Activated CD8-positive, alpha-beta memory T cell treated with anti-CD3 and anti-CD28 coated beads, Interleukin-2, amount 50 U/mL, for 24 hours (primary cell): ENCODE results near the gene BPHL.
"Not testable (repeated sequence)": the region's sequence is repeated elsewhere in the genome, so short reads cannot be mapped to it uniquely, and the experiment has no call there.

ENCODE experiments used
- DNase-seq: peaks from one replicate; pipeline ENCODE4 v3.0.0-alpha.2; 2020; ENCODE audit errors: extremely low read depth

The BPHL gene

DNA sequence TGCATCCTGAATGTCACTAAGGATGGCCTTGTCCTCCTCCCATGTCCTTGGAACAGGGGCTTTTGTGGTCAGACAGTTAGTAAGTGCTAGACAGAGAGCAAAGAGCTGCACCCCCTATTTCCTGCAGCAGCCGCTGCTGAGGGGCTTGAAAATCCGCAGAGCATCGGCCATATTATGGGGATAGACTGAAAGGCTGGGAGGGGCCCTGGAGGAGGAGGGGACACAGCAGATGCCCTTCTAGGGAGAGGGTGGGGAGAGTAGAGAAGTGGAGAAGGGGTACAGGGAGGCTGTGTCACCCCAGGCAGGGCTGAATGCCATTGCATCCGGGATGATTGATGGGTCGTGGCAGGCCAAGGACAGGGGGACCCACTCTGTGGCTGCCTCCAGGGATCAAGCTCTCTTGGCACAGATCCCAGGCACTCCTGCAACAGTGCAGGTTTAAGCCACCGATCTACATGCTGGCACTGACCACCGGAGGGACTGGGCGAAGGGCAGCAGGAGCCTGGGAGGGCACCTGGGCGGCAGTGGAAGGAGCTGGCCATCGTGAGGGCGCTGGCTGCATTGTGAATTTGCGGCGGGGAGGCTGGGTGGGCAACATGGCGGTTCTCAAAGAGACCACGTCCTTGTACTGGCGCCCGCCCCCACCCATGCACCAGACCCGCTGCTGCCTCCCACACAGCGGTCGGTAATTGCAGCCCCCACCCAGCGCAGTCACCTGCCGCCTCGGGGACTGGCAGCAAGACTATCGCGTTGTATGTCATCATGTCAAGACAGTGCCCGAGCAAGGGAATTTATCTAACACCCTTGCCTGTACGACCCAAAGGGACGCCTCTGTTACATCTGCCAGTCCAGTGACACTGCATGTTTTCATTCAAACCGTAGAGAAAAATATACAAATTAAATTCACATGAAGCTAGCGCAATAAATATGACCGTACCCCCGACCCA lies 37.9 kb downstream of the BPHL start:
- not testable (repeated sequence) for DNase-seq

DNA sequence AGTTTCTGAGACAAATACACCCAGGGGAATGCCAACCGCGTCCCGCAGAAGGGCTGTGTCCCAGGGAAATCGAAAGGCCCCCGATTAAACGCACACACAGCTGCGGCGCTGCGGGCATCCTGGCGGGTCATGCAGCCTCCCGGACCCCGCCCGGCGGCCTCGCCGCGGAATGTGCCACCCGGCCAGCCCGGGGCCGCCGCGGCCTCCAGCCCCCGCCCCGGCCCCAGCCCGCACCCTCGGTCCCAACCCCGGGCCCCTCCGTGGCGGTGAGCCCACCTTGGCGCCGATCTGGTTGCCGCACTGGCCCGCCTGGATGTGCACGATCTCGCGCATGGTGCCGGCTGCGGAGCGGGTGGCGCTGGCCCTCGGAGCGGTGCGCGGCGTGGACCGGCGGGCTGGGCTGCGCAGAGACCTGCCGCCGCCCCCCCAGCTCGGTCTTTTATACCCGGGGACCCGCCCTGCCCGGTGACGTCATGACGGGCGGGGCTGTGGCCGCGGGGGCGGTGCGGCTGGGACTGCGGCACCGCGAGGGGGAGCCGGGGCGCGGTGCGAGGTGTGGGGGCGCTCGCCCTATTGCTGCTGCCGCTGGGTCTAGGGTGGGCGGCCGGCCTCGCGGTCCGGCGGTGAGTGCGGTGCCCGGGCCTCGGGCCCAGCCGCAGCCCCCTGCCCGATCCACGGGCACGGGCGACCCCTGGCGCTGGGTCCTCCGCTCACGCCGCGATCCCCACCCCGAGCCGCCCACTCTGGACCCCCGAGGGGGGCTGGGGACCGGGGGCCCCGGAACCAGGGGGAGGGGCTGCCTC lies 38.8 kb downstream of the BPHL start, which contains the start of gene TUBB2A:
TSS of gene TUBB2A (minus strand) at position 414 of the 803 bp plus-strand sequence. CDS start at position 333, 81 bp downstream.
- DNase-seq = peak; percentile 39

DNA sequence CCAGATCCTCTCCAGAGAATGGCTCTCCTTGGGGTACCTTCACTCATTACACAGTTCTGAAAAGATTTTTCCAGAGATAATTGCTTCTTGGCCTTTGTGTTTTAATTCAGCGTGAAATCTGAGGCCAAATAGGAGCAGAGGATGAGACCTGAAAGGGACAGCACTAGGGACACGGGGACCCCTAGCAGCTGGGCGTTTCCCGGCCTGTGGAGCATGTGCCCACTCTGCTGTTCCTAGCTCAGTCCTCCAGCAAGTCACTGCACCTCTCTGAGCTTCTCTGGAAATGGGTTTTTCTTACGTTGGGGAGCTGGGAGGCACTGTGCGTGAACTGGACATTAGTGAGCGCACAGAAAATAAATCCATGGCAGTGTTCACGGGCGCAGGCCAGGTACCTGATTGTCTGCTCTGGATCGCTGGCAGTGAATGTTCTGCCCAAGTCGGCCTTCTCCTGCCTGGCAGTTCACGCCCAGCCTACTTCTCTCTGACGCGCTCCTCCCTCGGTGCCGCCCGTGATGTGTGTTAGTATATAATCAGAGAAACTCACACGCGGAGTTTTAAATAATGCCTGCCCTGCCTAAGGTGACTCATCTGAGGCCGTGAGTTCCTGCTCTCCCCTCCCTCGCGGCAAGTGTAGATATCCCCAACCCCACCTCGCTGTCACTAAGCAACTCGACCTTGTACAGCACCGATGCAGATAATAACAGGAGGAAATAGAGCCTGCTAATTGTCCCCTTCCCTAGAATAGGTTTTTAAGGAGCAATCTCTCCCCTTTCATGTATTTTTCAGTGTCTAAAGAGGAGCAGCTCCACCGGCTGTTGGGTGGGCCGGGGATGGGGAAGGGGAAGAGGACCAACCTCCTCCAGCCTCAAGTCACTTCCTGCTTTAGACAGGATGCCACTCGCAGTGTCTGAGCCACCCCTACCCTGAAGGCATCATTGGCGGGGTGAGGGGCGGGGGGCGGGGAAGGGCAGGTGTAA lies 41.6 kb downstream of the BPHL start:
- peak; percentile 23 for DNase-seq

DNA sequence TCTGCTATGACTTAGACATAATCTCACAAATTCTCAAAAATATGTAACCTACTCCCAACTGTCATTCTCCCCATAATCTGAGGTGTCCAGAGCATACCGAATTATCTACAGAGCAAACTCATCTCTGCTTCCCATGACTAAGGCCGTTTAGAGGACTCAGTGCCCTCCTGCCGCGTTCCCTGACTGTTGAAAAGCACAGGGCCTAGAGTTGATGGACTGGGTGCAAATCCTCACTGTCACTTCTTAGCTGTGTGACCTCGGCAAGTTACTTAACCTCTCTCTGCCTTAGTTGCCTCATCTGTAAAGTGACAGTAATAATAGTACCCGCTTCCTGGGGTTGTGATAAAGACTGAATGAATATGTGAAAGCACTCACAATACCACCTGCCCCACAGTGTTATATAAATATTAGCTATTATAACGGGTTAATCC lies 43.6 kb downstream of the BPHL start:
- DNase-seq = no peak

DNA sequence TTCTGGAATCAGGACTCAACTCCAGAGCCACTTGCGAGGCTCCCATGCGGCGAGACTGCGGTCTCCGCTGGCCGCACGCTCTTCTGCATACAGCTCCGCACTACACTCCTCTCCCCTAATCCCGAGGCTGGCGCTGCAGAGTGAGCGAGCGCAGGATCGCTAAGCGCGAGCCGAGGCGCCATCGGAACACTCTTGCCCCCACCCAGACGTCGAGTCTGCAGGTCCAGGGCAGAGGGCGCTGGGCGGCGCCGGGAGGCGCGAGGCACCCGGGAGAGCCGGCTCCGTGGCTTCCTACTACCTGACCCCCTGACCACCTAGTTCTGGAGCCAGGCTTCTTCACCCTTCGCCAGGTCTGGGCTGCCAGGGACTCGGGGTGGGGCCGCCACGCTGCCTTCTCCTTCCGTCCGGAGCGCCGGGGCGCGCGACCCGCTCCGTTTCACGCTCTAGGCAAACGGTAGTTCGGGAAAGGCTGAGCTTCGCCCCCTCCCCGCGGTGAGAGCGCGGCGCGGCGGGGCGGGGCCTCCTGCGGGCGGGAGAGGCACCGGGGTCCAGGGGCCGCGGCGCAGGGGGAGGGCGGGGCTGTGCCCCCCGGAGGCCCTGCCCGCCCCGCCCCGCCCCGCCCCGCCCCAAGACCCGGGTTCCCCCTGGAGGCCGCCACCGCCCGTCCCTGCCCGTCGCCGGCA lies 44.2 kb downstream of the BPHL start:
- DNase-seq = no peak

DNA sequence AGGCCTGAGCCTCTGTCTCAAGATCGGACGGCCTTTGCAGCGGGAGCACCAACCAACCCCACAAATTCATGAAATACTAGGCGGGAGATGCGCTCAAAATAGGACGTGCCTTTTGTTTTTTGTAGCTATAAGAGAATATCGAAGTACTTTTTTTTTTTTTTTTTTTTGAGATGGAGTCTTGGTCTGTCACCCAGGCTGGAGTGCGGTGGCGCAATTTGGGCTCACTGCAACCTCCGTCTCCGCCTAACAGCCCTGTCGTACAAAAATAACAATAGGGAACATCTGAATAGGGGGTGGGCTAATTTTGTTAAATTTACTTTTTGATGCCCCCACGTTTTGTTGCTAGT lies 44.7 kb downstream of the BPHL start:
- DNase-seq = no peak

DNA sequence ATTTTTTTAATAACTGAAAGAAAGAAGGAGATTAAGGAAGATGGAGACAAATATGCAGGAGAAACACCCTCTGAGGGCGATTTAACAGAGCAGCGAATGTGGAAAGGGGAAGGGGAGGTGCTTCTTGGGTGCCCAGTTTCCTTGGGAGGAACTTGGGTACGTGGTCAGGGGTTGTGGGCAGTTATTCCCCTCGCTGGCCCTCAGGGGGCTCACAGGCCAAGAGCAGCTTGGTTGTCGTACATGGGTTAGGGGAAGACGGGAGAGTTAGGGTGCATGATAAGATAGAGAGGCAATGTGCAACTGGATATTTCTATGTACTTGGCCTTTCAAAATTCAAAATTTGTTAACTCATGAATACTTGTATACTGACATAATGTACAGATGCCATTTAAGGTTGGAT lies 45.9 kb downstream of the BPHL start:
- DNase-seq = no peak

DNA sequence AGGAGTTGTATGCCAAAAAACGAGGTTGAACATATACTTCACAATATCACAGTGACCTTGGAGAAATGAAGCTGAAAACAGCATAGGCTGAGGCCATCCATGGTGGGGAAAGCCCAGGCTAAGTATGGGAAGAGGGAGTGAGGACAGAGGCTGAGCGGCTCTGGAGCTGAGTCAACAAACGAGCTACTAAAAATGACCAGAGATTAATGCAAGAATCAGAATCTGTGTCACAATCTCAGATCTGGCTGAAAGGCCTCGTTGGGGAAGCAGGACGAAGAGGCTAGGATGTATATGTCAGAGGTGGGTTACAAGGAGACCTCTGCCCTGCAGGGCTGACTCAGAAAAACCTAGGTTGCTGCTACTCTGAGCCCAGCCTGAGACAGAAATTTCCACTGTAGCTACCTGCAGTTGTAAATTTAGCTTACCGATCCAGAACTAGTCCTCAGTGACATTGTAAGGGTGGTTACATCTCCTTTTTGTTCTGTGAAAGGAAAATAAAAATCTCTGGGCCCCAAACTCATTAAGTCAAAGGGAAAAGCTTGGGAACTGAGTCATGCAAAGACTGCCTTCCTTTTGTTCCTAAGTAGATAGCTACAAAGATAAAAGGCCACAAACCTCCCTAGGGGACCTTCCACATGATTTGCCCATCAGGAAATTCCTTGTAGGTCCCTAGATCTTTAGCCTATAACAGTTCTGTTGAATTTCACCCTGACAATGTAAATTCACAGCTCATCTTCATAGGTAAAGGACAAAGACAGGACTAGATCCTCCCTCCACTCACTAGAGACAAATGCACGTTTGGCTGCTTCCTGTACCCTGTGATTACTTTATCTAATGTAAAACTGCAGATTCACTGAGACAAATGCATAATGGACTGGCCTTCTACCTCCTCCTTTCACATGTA lies 47.4 kb downstream of the BPHL start:
- DNase-seq = no peak

DNA sequence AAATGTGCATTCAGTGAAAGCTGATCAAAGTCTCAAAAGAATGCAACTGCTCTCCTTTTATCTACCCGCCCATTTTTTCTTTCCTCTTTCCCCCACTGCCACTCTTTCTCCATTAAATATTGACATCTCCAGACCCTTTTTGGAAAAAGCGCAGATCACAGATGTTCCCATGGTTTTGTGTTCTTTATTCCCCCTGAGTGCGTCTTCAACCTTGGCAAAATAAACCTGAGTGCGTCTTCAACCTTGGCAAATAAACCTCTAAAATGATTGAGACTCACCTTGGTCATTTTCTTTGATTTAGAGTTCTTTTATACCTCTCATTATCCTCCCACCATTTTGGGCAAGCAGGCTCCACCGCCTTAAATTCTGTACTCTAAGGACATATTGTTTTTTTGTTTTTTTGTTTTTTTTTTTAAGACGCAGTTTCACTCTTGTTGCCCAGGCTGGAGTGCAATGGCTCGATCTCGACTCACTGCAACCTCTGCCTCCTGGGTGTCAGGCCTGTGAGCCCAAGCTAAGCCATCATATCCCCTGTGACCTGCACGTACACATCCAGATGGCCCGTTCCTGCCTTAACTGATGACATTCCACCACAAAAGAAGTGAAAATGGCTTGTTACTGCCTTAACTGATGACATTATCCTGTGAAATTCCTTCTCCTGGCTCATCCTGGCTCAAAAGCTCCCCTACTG lies 48.2 kb downstream of the BPHL start:
- not testable (repeated sequence) for DNase-seq

DNA sequence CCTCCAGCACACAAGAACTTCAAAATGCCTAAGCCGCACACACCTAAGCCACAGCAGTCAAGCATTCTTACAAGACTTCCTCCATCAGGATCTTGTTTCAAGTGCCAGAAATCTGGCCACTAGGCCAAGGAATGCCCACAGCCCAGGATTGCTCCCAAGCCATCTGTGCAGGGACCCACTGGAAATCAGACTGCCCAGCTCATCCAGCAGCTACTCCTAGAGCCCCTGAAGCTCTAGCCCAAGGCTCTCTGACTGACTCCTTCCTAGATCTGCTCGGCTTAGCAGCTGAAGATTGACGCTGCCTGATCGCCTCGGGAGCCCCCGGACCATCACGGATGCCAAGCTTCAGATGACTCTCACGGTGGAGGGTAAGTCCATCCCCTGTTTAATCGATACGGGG lies 49.5 kb downstream of the BPHL start:
- not testable (repeated sequence) for DNase-seq

DNA sequence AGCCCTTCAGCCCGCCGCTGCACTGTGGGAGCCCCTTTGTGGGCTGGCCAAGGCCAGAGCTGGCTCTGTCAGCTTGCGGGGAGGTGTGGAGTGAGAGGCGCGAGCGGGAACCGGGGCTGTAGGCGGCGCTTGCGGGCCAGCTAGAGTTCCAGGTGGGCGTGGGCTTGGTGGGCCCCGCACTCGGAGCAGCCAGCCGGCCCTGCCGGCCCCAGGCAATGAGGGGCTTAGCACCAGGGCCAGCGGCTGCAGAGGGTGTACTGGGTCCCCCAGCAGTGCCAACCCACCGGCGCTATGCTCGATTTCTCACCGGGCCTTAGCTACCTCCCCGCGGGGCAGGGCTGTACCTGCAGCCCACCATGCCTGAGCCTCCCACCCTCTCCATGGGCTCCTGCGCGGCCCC lies 52.2 kb downstream of the BPHL start:
- DNase-seq = not testable (repeated sequence)

DNA sequence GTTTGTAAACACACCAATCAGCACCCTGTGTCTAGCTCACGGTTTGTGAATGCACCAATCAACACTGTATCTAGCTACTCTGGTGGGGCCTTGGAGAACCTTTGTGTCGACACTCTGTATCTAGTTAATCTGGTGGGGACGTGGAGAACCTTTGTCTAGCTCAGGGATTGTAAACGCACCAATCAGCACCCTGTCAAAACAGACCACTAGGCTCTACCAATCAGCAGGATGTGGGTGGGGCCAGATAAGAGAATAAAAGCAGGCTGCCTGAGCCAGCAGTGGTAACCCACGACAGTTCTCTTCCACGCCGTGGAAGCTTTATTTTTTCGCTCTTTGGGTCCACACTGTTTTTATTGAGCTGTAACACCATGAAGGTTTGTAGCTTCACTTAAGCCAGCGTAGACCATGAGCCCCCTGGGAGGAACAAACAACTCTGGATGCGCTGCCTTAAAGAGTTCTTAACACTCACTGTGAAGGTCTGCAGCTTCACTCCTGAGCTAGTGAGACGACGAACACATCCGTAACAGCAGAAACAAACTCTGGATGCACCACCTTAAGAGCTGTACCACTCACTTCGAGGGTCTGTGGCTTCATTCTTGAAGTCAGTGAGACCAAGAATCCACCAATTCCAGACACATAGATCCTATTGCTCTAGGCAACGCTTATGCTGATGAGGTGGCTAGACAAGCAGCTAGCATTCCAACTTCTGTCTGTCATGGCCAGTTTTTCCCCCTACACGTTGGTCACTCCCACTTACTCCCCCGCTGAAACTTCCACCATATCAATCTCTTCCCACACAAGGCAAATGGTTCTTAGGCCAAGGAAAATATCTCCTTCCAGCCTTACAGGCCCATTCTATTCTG lies 53.0 kb downstream of the BPHL start:
- not testable (repeated sequence) for DNase-seq

DNA sequence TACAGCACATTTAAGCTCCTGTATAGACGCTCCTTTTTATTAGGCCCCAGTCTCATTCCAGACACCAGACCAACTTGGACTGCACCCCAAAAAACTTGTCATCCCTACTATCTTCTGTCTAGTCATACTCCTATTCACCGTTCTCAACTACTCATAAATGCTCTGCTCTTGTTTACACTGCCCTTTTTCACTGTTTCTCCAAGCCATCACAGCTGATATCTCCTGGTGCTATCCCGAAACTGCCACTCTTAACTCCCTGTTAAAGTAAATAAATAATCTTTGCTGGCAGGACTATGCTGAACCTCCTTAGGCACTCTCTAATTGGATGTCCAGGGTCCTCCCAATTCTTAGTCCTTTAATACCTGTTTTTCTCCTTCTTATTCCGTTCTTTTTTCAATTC lies 54.3 kb downstream of the BPHL start:
- DNase-seq = not testable (repeated sequence)

DNA sequence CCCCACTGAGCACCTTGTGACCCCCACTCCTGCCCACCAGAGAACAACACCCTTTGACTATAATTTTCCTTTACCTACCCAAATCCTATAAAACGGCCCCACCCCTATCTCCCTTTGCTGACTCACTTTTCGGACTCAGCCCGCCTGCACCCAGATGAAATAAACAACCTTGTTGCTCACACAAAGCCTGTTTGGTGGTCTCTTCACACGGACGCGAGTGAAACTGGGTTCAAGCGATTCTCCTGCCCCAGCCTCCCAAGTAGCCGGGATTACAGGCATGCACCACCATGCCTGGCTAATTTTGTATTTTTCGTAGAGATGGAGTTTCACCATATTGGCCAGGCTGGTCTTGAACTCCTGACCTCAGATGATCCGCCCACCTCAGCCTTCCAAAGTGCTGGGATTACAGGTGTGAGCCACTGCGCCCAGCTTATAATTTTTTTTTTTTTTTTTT lies 55.2 kb downstream of the BPHL start:
- not testable (repeated sequence) for DNase-seq

DNA sequence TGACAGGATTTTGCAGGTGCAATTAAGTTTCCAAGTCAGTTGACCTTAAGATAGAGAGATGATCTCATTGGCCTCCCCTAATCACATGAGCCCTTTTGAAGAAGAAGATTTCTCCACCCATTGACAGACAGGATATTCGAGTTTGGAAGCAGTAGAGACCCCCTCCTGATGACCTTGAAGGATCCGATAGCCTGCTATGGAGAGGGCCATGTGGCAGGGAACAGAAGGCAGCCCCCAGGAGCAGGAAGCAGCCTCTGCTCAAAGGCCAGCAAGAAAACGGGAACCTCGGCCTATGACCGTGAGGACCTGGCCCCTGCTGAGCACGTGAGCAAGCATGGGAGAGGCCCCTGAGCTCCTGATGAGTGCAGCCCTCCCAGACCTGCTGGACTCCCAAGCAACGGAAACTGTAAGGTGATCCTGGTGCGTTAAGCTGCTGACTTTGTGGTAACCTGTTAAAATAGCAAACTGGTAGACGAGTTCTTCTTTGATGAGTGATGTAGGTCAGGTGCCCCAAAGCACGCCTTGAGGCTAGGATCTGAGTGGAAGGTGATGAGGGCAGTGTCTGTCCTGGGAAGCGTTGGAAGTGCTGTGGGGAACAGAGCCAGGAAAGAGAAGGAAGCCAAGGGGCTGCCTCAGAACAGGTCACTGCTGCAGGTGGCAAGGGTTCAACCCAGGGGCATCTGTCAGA lies 57.3 kb downstream of the BPHL start:
- no peak for DNase-seq

DNA sequence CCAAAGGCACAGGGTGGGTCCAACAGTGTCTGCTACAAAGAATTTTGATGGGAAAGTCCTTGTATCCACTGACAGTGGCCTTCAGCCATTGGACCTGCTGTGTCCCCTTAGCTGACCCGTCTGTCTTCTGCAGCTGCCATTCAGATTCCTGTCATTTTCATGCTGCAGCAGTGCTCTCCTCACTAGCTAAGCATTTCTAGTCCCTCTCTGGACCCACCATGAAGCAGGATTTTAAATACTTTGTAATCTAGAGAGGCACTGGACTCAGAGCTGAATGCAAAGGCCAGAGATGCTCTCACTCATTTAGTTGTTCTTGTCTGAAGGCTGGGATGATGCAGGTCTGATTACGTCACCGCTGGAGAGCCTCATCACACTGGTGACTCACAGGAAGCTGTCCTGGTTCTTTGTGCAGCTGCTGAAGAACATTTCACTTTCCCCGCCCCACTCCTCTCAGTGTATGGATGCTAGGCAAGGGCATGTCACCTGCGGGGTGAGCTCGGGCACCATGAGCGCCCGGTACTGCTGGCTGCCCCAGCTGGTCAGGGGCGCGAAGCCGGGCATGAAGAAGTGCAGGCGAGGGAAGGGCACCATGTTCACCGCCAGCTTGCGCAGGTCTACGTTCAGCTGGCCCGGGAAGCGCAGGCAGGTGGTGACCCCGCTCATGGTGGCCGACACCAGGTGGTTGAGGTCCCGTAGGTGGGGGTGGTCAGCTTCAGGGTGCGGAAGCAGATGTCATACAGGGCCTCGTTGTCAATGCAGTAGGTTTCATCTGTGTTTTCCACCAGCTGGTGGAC lies 58.2 kb downstream of the BPHL start:
- no peak for DNase-seq

DNA sequence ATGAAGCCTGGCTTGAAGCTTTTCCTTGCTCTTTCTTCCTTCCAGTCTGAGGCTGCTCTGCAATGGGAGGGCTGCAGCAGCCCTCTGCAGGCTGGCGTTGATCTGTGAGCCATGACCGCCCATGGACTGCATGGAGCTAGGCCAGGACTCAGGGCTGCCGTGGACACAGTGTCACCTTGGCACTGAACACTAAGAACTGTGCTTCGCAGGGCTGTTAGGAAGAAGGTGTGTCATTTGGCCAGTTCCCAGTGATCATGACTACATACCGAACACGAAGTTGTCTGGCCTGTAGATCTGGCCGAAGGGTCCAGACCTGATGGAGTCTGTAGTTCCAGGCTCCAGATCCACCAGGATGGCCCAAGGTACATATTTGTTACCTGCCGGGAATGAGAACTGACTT lies 60.2 kb downstream of the BPHL start:
- not testable (repeated sequence) for DNase-seq
